NOMO-1 (cell line): ENCODE data around the gene ZNF423.
A peak's percentile ranks its signal among the peaks of the same experiment; 100 is the strongest.
"Not testable (repeated sequence)": the region's sequence is repeated elsewhere in the genome, so short reads cannot be mapped to it uniquely, and the experiment has no call there.

ENCODE experiments used
- DNase-seq, 2 experiments: peaks; one replicate each; lab custom pipeline; 2025; ENCODE audit not compliant: unreplicated experiment in 2 of 2; lab: John Stamatoyannopoulos, UW

ZNF423 gene

GRCh38 chr16:49575346-49576172, 280.4 kb downstream of the ZNF423 start:
- peak; percentile 92 to 97 for DNase-seq

- DNase-seq, result no peak
Measured at GRCh38 chr16:49574826-49575225, 281.1 kb downstream of the ZNF423 start.

- no peak for DNase-seq
Measured at GRCh38 chr16:49567950-49568349, 288.0 kb downstream of the ZNF423 start.

GRCh38 chr16:49566432-49566831, 289.5 kb downstream of the ZNF423 start:
- DNase-seq, result no peak

GRCh38 chr16:49564496-49565229, 291.2 kb downstream of the ZNF423 start:
- no peak for DNase-seq

GRCh38 chr16:49563666-49564065, 292.2 kb downstream of the ZNF423 start:
- DNase-seq, result no peak

GRCh38 chr16:49562894-49563293, 293.0 kb downstream of the ZNF423 start:
- not testable (repeated sequence) for DNase-seq

GRCh38 chr16:49562228-49562627, 293.7 kb downstream of the ZNF423 start:
- DNase-seq, result no peak

GRCh38 chr16:49560004-49560830, 295.7 kb downstream of the ZNF423 start:
- no peak for DNase-seq

- DNase-seq, result no peak
Measured at GRCh38 chr16:49559242-49559641, 296.7 kb downstream of the ZNF423 start.

GRCh38 chr16:49558451-49558850, 297.5 kb downstream of the ZNF423 start:
- no peak for DNase-seq

- peak; percentile 0 to 2 for DNase-seq
Measured at GRCh38 chr16:49556606-49557446, 299.1 kb downstream of the ZNF423 start.

GRCh38 chr16:49556249-49556605, 299.7 kb downstream of the ZNF423 start:
- no peak for DNase-seq

- no peak for DNase-seq
Measured at GRCh38 chr16:49554681-49555080, 301.2 kb downstream of the ZNF423 start.

GRCh38 chr16:49552313-49552928, 303.5 kb downstream of the ZNF423 start:
- DNase-seq, result no peak

- no peak for DNase-seq
Measured at GRCh38 chr16:49550666-49551065, 305.2 kb downstream of the ZNF423 start.

- DNase-seq, result no peak
Measured at GRCh38 chr16:49550140-49550539, 305.8 kb downstream of the ZNF423 start.

GRCh38 chr16:49548325-49548970, 307.5 kb downstream of the ZNF423 start:
- DNase-seq, result no peak

GRCh38 chr16:49547448-49547847, 308.5 kb downstream of the ZNF423 start:
- no peak for DNase-seq
